HepG2 (cell line): ENCODE measurements around the gene ZFAND6. TPM values are rescaled to one million over a fixed set of nuclear protein-coding genes. Genes with fewer than 3 reads are reported as not detected.

Experiments
- ARID4A ChIP-seq: sonication (generic); formaldehyde crosslinking; IDR thresholded peaks from 2 replicates; pipeline ENCODE4 v1.5.0; 2020; ENCODE audit warnings: mild to moderate bottlenecking, missing genetic modification reagents, borderline replicate concordance
- ESRRA ChIP-seq: sonication (generic); formaldehyde crosslinking; IDR thresholded peaks from 2 replicates; pipeline ENCODE4 v1.5.1; 2020; ENCODE audit warnings: mild to moderate bottlenecking, low read depth, missing genetic modification reagents
- HES4 ChIP-seq: sonication (generic); formaldehyde crosslinking; IDR thresholded peaks from 2 replicates; pipeline ENCODE4 v1.9.0; 2021; ENCODE audit warnings: mild to moderate bottlenecking, missing genetic modification reagents, borderline replicate concordance
- HOXD1 ChIP-seq: sonication (generic); formaldehyde crosslinking; IDR thresholded peaks from 2 replicates; pipeline ENCODE4 v1.5.0; 2020; ENCODE audit warnings: missing genetic modification reagents
- KAT2B ChIP-seq: fragments of 150-350 bp; IDR thresholded peaks from 2 replicates; pipeline ENCODE4 v1.6.1; 2014; ENCODE audit warnings: low read depth, low read length, borderline replicate concordance
- KDM6A ChIP-seq: IDR thresholded peaks from 2 replicates; pipeline ENCODE4 v1.6.1; 2016; ENCODE audit warnings: low read depth
- MXD3 ChIP-seq: IDR thresholded peaks from 2 replicates; pipeline ENCODE4 v1.6.1; 2016; ENCODE audit warnings: mild to moderate bottlenecking, missing biosample characterization, missing genetic modification reagents
- SMAD1 ChIP-seq: sonication (generic); formaldehyde crosslinking; IDR thresholded peaks from 2 replicates; pipeline ENCODE4 v1.4.0; 2020; ENCODE audit warnings: missing genetic modification reagents, low read depth, mild to moderate bottlenecking, borderline replicate concordance
- SUZ12 ChIP-seq: fragments of 150-350 bp; IDR thresholded peaks from 2 replicates; pipeline ENCODE4 v1.6.1; 2014; ENCODE audit warnings: low read depth, low read length
- XRCC5 ChIP-seq: fragments of 200-400 bp; formaldehyde crosslinking; optimal IDR thresholded peaks from 2 replicates; pipeline ENCODE3; 2017; ENCODE audit warnings: mild to moderate bottlenecking, low read length
- ZNF3 ChIP-seq: IDR thresholded peaks from 2 replicates; pipeline ENCODE4 v1.7.0; 2017; ENCODE audit warnings: inconsistent platforms
- ZNF333 ChIP-seq: sonication (generic); formaldehyde crosslinking; IDR thresholded peaks from 2 replicates; pipeline ENCODE4 v1.4.0; 2020; ENCODE audit warnings: mild to moderate bottlenecking, missing genetic modification reagents, borderline replicate concordance
- ZNF460 ChIP-seq: sonication (generic); formaldehyde crosslinking; IDR thresholded peaks from 2 replicates; pipeline ENCODE4 v1.5.1; 2020; ENCODE audit warnings: missing genetic modification reagents, mild to moderate bottlenecking, borderline replicate concordance
- ZNF547 ChIP-seq: sonication (generic); formaldehyde crosslinking; IDR thresholded peaks from 2 replicates; pipeline ENCODE4 v1.5.1; 2020; ENCODE audit warnings: mild to moderate bottlenecking, missing genetic modification reagents
- ZNF850 ChIP-seq: sonication (generic); formaldehyde crosslinking; conservative IDR thresholded peaks from 2 replicates; pipeline ENCODE4 v1.9.0; 2021; ENCODE audit warnings: mild to moderate bottlenecking, missing genetic modification reagents
- ZSCAN31 ChIP-seq: sonication (generic); formaldehyde crosslinking; IDR thresholded peaks from 2 replicates; pipeline ENCODE4 v1.5.0; 2020; ENCODE audit warnings: low read depth, mild to moderate bottlenecking, missing genetic modification reagents
- polyA plus RNA-seq, 8 experiments: library from polyadenylated mRNA; depleted of rRNA in 3 of 8; stranded (reverse) in 7 of 8; unstranded in 1 of 8; fragments of >200 nt; fragmentation: Illumina TruSeq in 4 of 8; extraction: Trizol in 4 of 8; gene quantifications; 2 replicates each; pipeline versions ENCODE4 v1.2.1 to v1.2.3, GENCODE V29; 2011 to 2016; ENCODE audit warnings: low read depth in 4 of 8, missing spikeins in 1 of 8, mixed read lengths in 1 of 8; ENCODE audit not compliant: insufficient read depth in 1 of 8
- total RNA-seq, 5 experiments: library from RNA; depleted of rRNA; stranded (reverse); fragments of >200 nt; fragmentation: Illumina TruSeq; extraction: Trizol; gene quantifications; 2 replicates each; pipeline ENCODE4 v1.2.3, GENCODE V29; 2016; ENCODE audit warnings: low read depth in 1 of 5
- TF ChIP-seq, protein P1 (sequence below): sonication (generic); formaldehyde crosslinking; IDR thresholded peaks from 2 replicates; pipeline ENCODE4 v1.5.1; 2020; ENCODE audit warnings: missing genetic modification reagents, mild to moderate bottlenecking, borderline replicate concordance
- TF ChIP-seq, protein P2 (sequence below): sonication (generic); formaldehyde crosslinking; IDR thresholded peaks from 2 replicates; pipeline ENCODE4 v1.5.0; 2020; ENCODE audit warnings: mild to moderate bottlenecking, missing genetic modification reagents
- TF ChIP-seq, protein P3 (sequence below): sonication (generic); formaldehyde crosslinking; IDR thresholded peaks from 2 replicates; pipeline ENCODE4 v1.5.1; 2020; ENCODE audit warnings: missing genetic modification reagents, mild to moderate bottlenecking, borderline replicate concordance

ZFAND6 gene
- total and polyA plus RNA-seq, 2 of the 13 experiments (the other 11 are each of a cell fraction or from before 2014, with no cell fraction given) = 84.2 to 115 TPM

DNA sequence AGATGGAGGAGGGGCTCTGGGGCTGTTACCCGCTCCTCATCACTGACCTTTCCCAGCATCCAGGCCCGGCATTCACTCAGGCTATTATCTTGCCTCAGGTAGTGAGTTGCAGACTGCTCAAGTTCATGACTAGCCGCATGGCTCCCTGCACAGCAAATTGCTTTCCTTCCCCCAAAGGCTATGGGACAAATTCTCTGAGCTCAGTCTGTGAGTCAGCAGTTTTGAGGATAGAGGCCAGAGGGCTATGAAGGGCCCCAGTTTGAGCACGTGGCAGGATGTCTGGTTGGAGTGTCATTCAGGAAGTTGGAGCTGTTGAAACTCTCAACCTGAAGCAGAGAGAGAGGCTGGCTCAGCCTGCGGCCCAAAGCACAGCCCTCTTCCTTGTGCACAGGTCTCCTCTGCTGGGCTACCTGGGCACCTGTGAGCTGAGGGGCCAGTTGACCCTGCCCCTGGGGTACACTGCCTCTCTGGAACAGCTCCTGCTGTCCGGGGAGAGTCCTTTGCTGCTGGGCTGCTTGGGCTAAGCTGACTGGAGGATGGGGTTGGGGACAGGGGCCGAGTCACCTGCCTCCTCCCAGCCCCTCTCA, 101.2 kb downstream of the ZFAND6 start (continued):
- TF ChIP-seq ZNF333 (CRISPR knock-in tag) = no peak
- TF ChIP-seq SUZ12 = no peak
- TF ChIP-seq ZNF547 = 0 out of 2 replicates have a peak, but pooled peaks have one; percentile 24
- TF ChIP-seq ESRRA = no peak
- TF ChIP-seq ARID4A = peak; percentile 81; the same call in 1 of the 2 replicates
- TF ChIP-seq ZNF460 (CRISPR knock-in tag) = no peak
- TF ChIP-seq, protein P1, sequence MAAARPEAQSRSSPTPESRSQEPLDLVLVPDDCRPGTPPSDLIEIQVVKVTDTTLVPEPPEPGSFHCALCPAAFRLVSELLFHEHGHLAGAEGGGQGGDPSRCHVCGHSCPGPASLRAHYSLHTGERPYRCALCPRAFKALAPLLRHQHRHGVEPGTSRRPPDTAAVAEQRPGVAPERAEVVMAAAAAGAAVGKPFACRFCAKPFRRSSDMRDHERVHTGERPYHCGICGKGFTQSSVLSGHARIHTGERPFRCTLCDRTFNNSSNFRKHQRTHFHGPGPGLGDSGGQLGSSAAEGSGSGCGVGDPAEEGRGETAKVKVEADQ (CRISPR knock-in tag) = no peak
- TF ChIP-seq MXD3 (CRISPR knock-in tag) = peak; percentile 73
- TF ChIP-seq XRCC5 = no peak
- no peak for TF ChIP-seq SMAD1
- no peak for TF ChIP-seq ZNF3 (CRISPR knock-in tag)
- TF ChIP-seq ZSCAN31 (CRISPR knock-in tag) = no peak
- TF ChIP-seq ZNF850 (CRISPR knock-in tag) = no peak
- no peak for TF ChIP-seq KAT2B
- TF ChIP-seq KDM6A (CRISPR knock-in tag) = no peak
- TF ChIP-seq, protein P2, sequence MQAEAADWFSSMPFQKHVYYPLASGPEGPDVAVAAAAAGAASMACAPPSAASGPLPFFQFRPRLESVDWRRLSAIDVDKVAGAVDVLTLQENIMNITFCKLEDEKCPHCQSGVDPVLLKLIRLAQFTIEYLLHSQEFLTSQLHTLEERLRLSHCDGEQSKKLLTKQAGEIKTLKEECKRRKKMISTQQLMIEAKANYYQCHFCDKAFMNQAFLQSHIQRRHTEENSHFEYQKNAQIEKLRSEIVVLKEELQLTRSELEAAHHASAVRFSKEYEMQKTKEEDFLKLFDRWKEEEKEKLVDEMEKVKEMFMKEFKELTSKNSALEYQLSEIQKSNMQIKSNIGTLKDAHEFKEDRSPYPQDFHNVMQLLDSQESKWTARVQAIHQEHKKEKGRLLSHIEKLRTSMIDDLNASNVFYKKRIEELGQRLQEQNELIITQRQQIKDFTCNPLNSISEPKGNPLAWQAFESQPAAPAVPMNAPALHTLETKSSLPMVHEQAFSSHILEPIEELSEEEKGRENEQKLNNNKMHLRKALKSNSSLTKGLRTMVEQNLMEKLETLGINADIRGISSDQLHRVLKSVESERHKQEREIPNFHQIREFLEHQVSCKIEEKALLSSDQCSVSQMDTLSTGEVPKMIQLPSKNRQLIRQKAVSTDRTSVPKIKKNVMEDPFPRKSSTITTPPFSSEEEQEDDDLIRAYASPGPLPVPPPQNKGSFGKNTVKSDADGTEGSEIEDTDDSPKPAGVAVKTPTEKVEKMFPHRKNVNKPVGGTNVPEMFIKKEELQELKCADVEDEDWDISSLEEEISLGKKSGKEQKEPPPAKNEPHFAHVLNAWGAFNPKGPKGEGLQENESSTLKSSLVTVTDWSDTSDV = no peak
- TF ChIP-seq HES4 = no peak
- no peak for TF ChIP-seq HOXD1
- TF ChIP-seq, protein P3, sequence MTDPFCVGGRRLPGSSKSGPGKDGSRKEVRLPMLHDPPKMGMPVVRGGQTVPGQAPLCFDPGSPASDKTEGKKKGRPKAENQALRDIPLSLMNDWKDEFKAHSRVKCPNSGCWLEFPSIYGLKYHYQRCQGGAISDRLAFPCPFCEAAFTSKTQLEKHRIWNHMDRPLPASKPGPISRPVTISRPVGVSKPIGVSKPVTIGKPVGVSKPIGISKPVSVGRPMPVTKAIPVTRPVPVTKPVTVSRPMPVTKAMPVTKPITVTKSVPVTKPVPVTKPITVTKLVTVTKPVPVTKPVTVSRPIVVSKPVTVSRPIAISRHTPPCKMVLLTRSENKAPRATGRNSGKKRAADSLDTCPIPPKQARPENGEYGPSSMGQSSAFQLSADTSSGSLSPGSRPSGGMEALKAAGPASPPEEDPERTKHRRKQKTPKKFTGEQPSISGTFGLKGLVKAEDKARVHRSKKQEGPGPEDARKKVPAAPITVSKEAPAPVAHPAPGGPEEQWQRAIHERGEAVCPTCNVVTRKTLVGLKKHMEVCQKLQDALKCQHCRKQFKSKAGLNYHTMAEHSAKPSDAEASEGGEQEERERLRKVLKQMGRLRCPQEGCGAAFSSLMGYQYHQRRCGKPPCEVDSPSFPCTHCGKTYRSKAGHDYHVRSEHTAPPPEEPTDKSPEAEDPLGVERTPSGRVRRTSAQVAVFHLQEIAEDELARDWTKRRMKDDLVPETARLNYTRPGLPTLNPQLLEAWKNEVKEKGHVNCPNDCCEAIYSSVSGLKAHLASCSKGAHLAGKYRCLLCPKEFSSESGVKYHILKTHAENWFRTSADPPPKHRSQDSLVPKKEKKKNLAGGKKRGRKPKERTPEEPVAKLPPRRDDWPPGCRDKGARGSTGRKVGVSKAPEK (CRISPR knock-in tag) = no peak
